Loucy (cell line): ENCODE results near the gene NDUFAF5.

ENCODE experiments used
- H2AFZ ChIP-seq: fragments of 200-600 bp; sonication (generic); 2 replicates; pipeline ENCODE4 v1.6.0; 2016; ENCODE audit warnings: antibody characterized with exemption, mild to moderate bottlenecking, low read length, moderate library complexity
- H3F3A ChIP-seq: fragments of 200-600 bp; 2 replicates; pipeline ENCODE4 v1.6.0; 2016; ENCODE audit warnings: antibody characterized with exemption, low read depth, mild to moderate bottlenecking
- H3K27me3 ChIP-seq: fragments of 200-600 bp; sonication (generic); 2 replicates; pipeline ENCODE4 v1.6.1; 2014; ENCODE audit warnings: low read length, mild to moderate bottlenecking; ENCODE audit not compliant: insufficient read depth, poor library complexity, severe bottlenecking
- H3K36me3 ChIP-seq: fragments of 200-600 bp; sonication (generic); 2 replicates; pipeline ENCODE4 v1.6.1; 2016; ENCODE audit warnings: low read length; ENCODE audit not compliant: insufficient read depth
- H3K4me1 ChIP-seq: fragments of 200-600 bp; sonication (generic); 2 replicates; pipeline ENCODE4 v1.5.1; 2014; ENCODE audit warnings: low read length, mild to moderate bottlenecking; ENCODE audit not compliant: insufficient read depth, poor library complexity, severe bottlenecking
- H3K4me2 ChIP-seq: fragments of 200-600 bp; sonication (generic); 2 replicates; pipeline ENCODE4 v1.6.0; 2014; ENCODE audit warnings: antibody characterized with exemption, low read length, low read depth, mild to moderate bottlenecking; ENCODE audit not compliant: poor library complexity, severe bottlenecking
- H3K4me3 ChIP-seq: fragments of 200-600 bp; sonication (generic); 2 replicates; pipeline ENCODE4 v1.5.1; 2014; ENCODE audit warnings: low read length, mild to moderate bottlenecking, mixed read lengths; ENCODE audit not compliant: poor library complexity, severe bottlenecking
- H3K79me2 ChIP-seq: fragments of 200-600 bp; sonication (generic); 2 replicates; pipeline ENCODE4 v1.6.1; 2014; ENCODE audit warnings: low read length; ENCODE audit not compliant: insufficient read depth
- H3K9ac ChIP-seq: fragments of 200-600 bp; sonication (generic); 2 replicates; pipeline ENCODE4 v1.6.0; 2014; ENCODE audit warnings: mild to moderate bottlenecking, low read depth, low read length, moderate library complexity; ENCODE audit not compliant: poor library complexity, severe bottlenecking
- H3K9me2 ChIP-seq: fragments of 200-600 bp; sonication (generic); replicated peaks from 2 replicates; pipeline ENCODE4 v1.6.1; 2016; ENCODE audit warnings: low read depth, low read length, mixed read lengths
- H3K9me3 ChIP-seq: fragments of 200-600 bp; sonication (generic); 2 replicates; pipeline ENCODE4 v1.6.1; 2014; ENCODE audit warnings: mild to moderate bottlenecking, antibody characterized with exemption, low read length, low read depth; ENCODE audit not compliant: insufficient read depth
- H4K20me1 ChIP-seq: fragments of 200-600 bp; sonication (generic); 2 replicates; pipeline ENCODE4 v1.6.0; 2014; ENCODE audit warnings: antibody characterized with exemption, low read length, mild to moderate bottlenecking; ENCODE audit not compliant: insufficient read depth, poor library complexity, severe bottlenecking
- EZH2phosphoT487 ChIP-seq: fragments of 200-600 bp; IDR thresholded peaks from 2 replicates; pipeline ENCODE4 v1.6.1; 2018; ENCODE audit warnings: antibody characterized with exemption, mild to moderate bottlenecking, moderate library complexity, borderline replicate concordance
- TF ChIP-seq, protein P1 (sequence below): fragments of 200-600 bp; sonication (generic); conservative IDR thresholded peaks from 2 replicates; pipeline ENCODE4 v1.5.1; 2014; ENCODE audit warnings: mild to moderate bottlenecking, antibody characterized with exemption, low read length

The NDUFAF5 gene

DNA sequence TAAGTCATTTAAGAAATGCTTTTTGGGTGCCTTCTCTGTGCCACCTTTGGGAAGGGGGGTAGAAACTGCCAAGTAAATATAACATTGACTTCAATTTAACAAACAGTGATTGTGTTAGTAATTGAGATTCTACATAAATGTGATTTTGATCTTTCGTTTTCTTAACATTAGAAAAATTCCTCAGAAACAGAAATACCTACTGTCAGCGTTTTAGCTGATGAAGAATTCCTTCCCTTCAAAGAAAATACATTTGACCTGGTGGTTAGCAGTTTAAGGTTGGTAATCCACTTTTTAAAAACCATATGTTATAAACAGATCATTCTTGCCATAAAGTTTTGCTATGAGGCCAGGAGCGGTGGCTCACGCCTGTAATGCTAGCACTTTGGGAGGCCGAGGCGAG lies 9.8 kb downstream of the NDUFAF5 start:
- Histone ChIP-seq H3K9ac (no peak overlapping the region), H3K36me3 (peaks cover 86% of the 10 kb centered on the region; the same call in 1 of the 2 replicates), H4K20me1 (no peaks in the 10 kb centered on the region), H3K4me3 (no peak overlapping the region), H3K4me1 (no peaks in the 10 kb centered on the region), H3K9me2 (no peaks in the 10 kb centered on the region), H3K4me2 (no peak overlapping the region), H2AFZ (no peak overlapping the region), H3K79me2 (peaks cover 7% of the 10 kb centered on the region), H3K9me3 (no peaks in the 10 kb centered on the region), H3K27me3 (no peaks in the 10 kb centered on the region), H3F3A (no peaks in the 10 kb centered on the region)
- TF ChIP-seq EZH2phosphoT487, result no peak
- TF ChIP-seq, protein P1, sequence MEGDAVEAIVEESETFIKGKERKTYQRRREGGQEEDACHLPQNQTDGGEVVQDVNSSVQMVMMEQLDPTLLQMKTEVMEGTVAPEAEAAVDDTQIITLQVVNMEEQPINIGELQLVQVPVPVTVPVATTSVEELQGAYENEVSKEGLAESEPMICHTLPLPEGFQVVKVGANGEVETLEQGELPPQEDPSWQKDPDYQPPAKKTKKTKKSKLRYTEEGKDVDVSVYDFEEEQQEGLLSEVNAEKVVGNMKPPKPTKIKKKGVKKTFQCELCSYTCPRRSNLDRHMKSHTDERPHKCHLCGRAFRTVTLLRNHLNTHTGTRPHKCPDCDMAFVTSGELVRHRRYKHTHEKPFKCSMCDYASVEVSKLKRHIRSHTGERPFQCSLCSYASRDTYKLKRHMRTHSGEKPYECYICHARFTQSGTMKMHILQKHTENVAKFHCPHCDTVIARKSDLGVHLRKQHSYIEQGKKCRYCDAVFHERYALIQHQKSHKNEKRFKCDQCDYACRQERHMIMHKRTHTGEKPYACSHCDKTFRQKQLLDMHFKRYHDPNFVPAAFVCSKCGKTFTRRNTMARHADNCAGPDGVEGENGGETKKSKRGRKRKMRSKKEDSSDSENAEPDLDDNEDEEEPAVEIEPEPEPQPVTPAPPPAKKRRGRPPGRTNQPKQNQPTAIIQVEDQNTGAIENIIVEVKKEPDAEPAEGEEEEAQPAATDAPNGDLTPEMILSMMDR, result no peak

DNA sequence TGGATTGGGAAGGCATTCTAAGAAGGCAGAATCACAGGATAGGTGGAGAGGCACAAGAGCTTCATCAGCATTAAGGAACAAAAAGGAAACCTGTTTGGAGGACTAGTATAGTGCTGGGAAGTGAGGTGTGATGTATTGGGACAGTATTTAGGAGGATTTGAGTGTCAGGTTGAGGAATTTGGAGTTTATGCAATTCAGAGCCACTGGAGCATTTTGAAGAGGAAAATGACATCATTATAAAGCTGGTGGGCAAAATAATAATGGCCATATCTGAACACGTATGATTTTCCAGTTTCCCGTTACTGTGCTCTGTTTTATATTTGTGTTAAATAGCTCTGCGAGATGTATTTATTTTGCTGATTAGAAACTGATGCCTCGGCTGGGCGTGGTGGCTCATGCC lies 14.2 kb downstream of the NDUFAF5 start:
- H3F3A ChIP-seq, result no peaks in the 10 kb centered on the region
- H3K4me1 ChIP-seq, result no peaks in the 10 kb centered on the region
- no peaks in the 10 kb centered on the region for H3K9me3 ChIP-seq
- H3K9me2 ChIP-seq, result no peaks in the 10 kb centered on the region
- peaks cover 87% of the 10 kb centered on the region for H3K36me3 ChIP-seq
- no peak overlapping the region for H2AFZ ChIP-seq
- TF ChIP-seq, protein P1, result no peak
- no peak for TF ChIP-seq EZH2phosphoT487
- no peak overlapping the region for H3K4me2 ChIP-seq
- H3K79me2 ChIP-seq, result no peaks in the 10 kb centered on the region; the same call in 1 of the 2 replicates
- H3K27me3 ChIP-seq, result no peaks in the 10 kb centered on the region
- no peak overlapping the region for H3K9ac ChIP-seq
- H3K4me3 ChIP-seq, result no peak overlapping the region
- no peaks in the 10 kb centered on the region for H4K20me1 ChIP-seq

DNA sequence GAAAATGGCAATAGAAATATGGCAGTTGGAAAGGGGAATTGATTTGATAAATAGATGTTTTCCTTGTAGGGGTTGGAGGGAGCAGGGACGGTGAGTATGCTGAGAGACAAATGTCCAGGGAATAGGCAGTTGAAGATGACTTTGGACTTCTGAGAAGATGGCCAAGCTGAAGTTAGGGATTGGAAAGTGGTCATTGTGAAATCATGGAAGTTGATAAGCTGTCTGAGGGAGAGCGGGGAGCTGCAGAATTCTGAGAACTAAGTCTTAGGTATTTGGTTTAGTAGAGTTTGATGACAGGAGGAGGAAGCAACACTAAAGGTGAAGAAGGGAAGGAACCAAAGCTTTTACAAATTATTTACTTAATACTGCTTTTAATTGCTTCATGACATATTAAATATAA lies 15.1 kb downstream of the NDUFAF5 start:
- Histone ChIP-seq H3K9me2 (no peaks in the 10 kb centered on the region), H2AFZ (no peak overlapping the region), H3K4me3 (no peak overlapping the region), H3K9ac (no peak overlapping the region), H3K27me3 (no peaks in the 10 kb centered on the region), H3K36me3 (peaks cover 85% of the 10 kb centered on the region), H3K4me1 (no peaks in the 10 kb centered on the region), H3K4me2 (no peak overlapping the region), H3K9me3 (no peaks in the 10 kb centered on the region), H3K79me2 (no peaks in the 10 kb centered on the region), H4K20me1 (no peaks in the 10 kb centered on the region), H3F3A (no peaks in the 10 kb centered on the region)
- TF ChIP-seq, protein P1, result no peak
- TF ChIP-seq EZH2phosphoT487, result no peak
